Stimulated activated naive CD8-positive, alpha-beta T cell treated with anti-CD3 and anti-CD28 coated beads, Interleukin-15, Interleukin-2, amounts not matched to agents 100 ng/mL and 50 ng/mL, for 24 hours (primary cell): ENCODE measurements around the gene GRM5.

Experiments
- H3K27ac Mint-ChIP-seq: one replicate; pipeline ENCODE4 v1.8.0; 2021; ENCODE audit warnings: mild to moderate bottlenecking, mixed read lengths
- H3K27me3 Mint-ChIP-seq: one replicate; pipeline ENCODE4 v1.8.0; 2021; ENCODE audit warnings: mixed read lengths
- H3K36me3 Mint-ChIP-seq: one replicate; pipeline ENCODE4 v1.8.0; 2021; ENCODE audit warnings: low read depth, mixed read lengths
- H3K4me1 Mint-ChIP-seq: one replicate; pipeline ENCODE4 v1.8.0; 2021; ENCODE audit warnings: low read depth, mixed read lengths
- H3K4me3 Mint-ChIP-seq: one replicate; pipeline ENCODE4 v1.8.0; 2021; ENCODE audit warnings: mild to moderate bottlenecking, mixed read lengths
- H3K9me3 Mint-ChIP-seq: one replicate; pipeline ENCODE4 v1.8.0; 2021; ENCODE audit warnings: mixed read lengths

The GRM5 gene

GRCh38 chr11:88827018-88827676, 238.6 kb downstream of the GRM5 start:
- no peaks in the 10 kb centered on the region for H3K27me3 Mint-ChIP-seq
- no peak overlapping the region for H3K27ac Mint-ChIP-seq
- no peak overlapping the region for H3K4me3 Mint-ChIP-seq
- H3K9me3 Mint-ChIP-seq: peaks cover 4% of the 10 kb centered on the region
- no peaks in the 10 kb centered on the region for H3K36me3 Mint-ChIP-seq
- H3K4me1 Mint-ChIP-seq: no peaks in the 10 kb centered on the region

GRCh38 chr11:88819616-88820015, 246.2 kb downstream of the GRM5 start:
- no peaks in the 10 kb centered on the region for H3K27me3 Mint-ChIP-seq
- no peaks in the 10 kb centered on the region for H3K9me3 Mint-ChIP-seq
- no peaks in the 10 kb centered on the region for H3K36me3 Mint-ChIP-seq
- no peak overlapping the region for H3K4me3 Mint-ChIP-seq
- no peaks in the 10 kb centered on the region for H3K4me1 Mint-ChIP-seq
- no peak overlapping the region for H3K27ac Mint-ChIP-seq

GRCh38 chr11:88818978-88819377, 246.8 kb downstream of the GRM5 start:
- no peaks in the 10 kb centered on the region for H3K27me3 Mint-ChIP-seq
- H3K4me1 Mint-ChIP-seq: no peaks in the 10 kb centered on the region
- no peaks in the 10 kb centered on the region for H3K36me3 Mint-ChIP-seq
- no peak overlapping the region for H3K4me3 Mint-ChIP-seq
- no peak overlapping the region for H3K27ac Mint-ChIP-seq
- no peaks in the 10 kb centered on the region for H3K9me3 Mint-ChIP-seq

GRCh38 chr11:88815505-88815904, 250.3 kb downstream of the GRM5 start:
- no peaks in the 10 kb centered on the region for H3K4me1 Mint-ChIP-seq
- H3K27ac Mint-ChIP-seq: no peak overlapping the region
- no peak overlapping the region for H3K4me3 Mint-ChIP-seq
- no peaks in the 10 kb centered on the region for H3K36me3 Mint-ChIP-seq
- no peaks in the 10 kb centered on the region for H3K27me3 Mint-ChIP-seq
- H3K9me3 Mint-ChIP-seq: no peaks in the 10 kb centered on the region

- no peaks in the 10 kb centered on the region for H3K4me1 Mint-ChIP-seq
- H3K27me3 Mint-ChIP-seq: no peaks in the 10 kb centered on the region
- no peak overlapping the region for H3K27ac Mint-ChIP-seq
- no peaks in the 10 kb centered on the region for H3K9me3 Mint-ChIP-seq
- H3K4me3 Mint-ChIP-seq: no peak overlapping the region
- H3K36me3 Mint-ChIP-seq: no peaks in the 10 kb centered on the region
Measured at GRCh38 chr11:88814076-88814475, 251.7 kb downstream of the GRM5 start.

- Mint-ChIP-seq H3K27me3 (no peaks in the 10 kb centered on the region), H3K36me3 (no peaks in the 10 kb centered on the region), H3K9me3 (no peaks in the 10 kb centered on the region), H3K27ac (no peak overlapping the region), H3K4me1 (no peaks in the 10 kb centered on the region), H3K4me3 (no peak overlapping the region)
Measured at GRCh38 chr11:88813233-88813915, 252.4 kb downstream of the GRM5 start.

GRCh38 chr11:88810420-88811097, 255.2 kb downstream of the GRM5 start:
- Mint-ChIP-seq H3K4me3 (no peak overlapping the region), H3K9me3 (no peaks in the 10 kb centered on the region)

GRCh38 chr11:88809126-88809525, 256.7 kb downstream of the GRM5 start:
- Mint-ChIP-seq H3K4me3 (no peak overlapping the region), H3K4me1 (no peaks in the 10 kb centered on the region), H3K27ac (no peak overlapping the region), H3K36me3 (no peaks in the 10 kb centered on the region), H3K27me3 (no peaks in the 10 kb centered on the region), H3K9me3 (no peaks in the 10 kb centered on the region)

More at GRCh38 chr11:88810420-88811097, 255.2 kb downstream of the GRM5 start:
- H3K27me3 Mint-ChIP-seq: no peaks in the 10 kb centered on the region
- no peak overlapping the region for H3K27ac Mint-ChIP-seq
- no peaks in the 10 kb centered on the region for H3K36me3 Mint-ChIP-seq
- no peaks in the 10 kb centered on the region for H3K4me1 Mint-ChIP-seq

GRCh38 chr11:88807349-88807748, 258.4 kb downstream of the GRM5 start:
- no peaks in the 10 kb centered on the region for H3K4me1 Mint-ChIP-seq
- no peaks in the 10 kb centered on the region for H3K9me3 Mint-ChIP-seq
- H3K27me3 Mint-ChIP-seq: no peaks in the 10 kb centered on the region
- H3K27ac Mint-ChIP-seq: no peak overlapping the region
- no peak overlapping the region for H3K4me3 Mint-ChIP-seq
- no peaks in the 10 kb centered on the region for H3K36me3 Mint-ChIP-seq

- Mint-ChIP-seq H3K4me1 (peaks cover 5% of the 10 kb centered on the region), H3K9me3 (no peaks in the 10 kb centered on the region), H3K27me3 (no peaks in the 10 kb centered on the region), H3K4me3 (no peak overlapping the region), H3K27ac (no peak overlapping the region), H3K36me3 (no peaks in the 10 kb centered on the region)
Measured at GRCh38 chr11:88806410-88806809, 259.4 kb downstream of the GRM5 start.

- peaks cover 6% of the 10 kb centered on the region for H3K4me1 Mint-ChIP-seq
- H3K4me3 Mint-ChIP-seq: no peak overlapping the region
- H3K9me3 Mint-ChIP-seq: no peaks in the 10 kb centered on the region
- no peaks in the 10 kb centered on the region for H3K27me3 Mint-ChIP-seq
- no peak overlapping the region for H3K27ac Mint-ChIP-seq
- H3K36me3 Mint-ChIP-seq: no peaks in the 10 kb centered on the region
Measured at GRCh38 chr11:88801484-88802123, 264.2 kb downstream of the GRM5 start.

GRCh38 chr11:88799771-88800500, 265.8 kb downstream of the GRM5 start:
- H3K4me1 Mint-ChIP-seq: peaks cover 6% of the 10 kb centered on the region
- no peaks in the 10 kb centered on the region for H3K27me3 Mint-ChIP-seq
- H3K9me3 Mint-ChIP-seq: no peaks in the 10 kb centered on the region
- no peak overlapping the region for H3K4me3 Mint-ChIP-seq
- no peaks in the 10 kb centered on the region for H3K36me3 Mint-ChIP-seq
- no peak overlapping the region for H3K27ac Mint-ChIP-seq

GRCh38 chr11:88790182-88790581, 275.6 kb downstream of the GRM5 start:
- H3K4me1 Mint-ChIP-seq: no peaks in the 10 kb centered on the region
- no peaks in the 10 kb centered on the region for H3K27me3 Mint-ChIP-seq
- no peak overlapping the region for H3K4me3 Mint-ChIP-seq

GRCh38 chr11:88779577-88779976, 286.2 kb downstream of the GRM5 start:
- Mint-ChIP-seq H3K27ac (no peak overlapping the region), H3K4me1 (no peaks in the 10 kb centered on the region), H3K4me3 (no peak overlapping the region), H3K9me3 (peaks cover 7% of the 10 kb centered on the region), H3K36me3 (no peaks in the 10 kb centered on the region), H3K27me3 (no peaks in the 10 kb centered on the region)

More at GRCh38 chr11:88790182-88790581, 275.6 kb downstream of the GRM5 start:
- no peaks in the 10 kb centered on the region for H3K36me3 Mint-ChIP-seq
- no peak overlapping the region for H3K27ac Mint-ChIP-seq
- peaks cover 3% of the 10 kb centered on the region for H3K9me3 Mint-ChIP-seq
